ENCODE measurements around the gene CNDP2. TPM values are rescaled to one million over a fixed set of nuclear protein-coding genes. Genes with fewer than 3 reads are reported as not detected.

The CNDP2 gene
- total RNA-seq, 1 experiment from 2014 or later: 57.6 TPM

GRCh38 chr18:74516271-74517235 lies 20.4 kb downstream of the CNDP2 start:
- intact Hi-C loops (cut with micrococcal nuclease): no loop called here
- DNase-seq: no peak
- Histone ChIP-seq H3K4me1 (ENCODE audit: insufficient read depth, low read length) (no peaks in the 10 kb centered on the region), H3K4me2 (ENCODE audit: low read length) (no peak overlapping the region), H3K9ac (ENCODE audit: low read length) (no peak overlapping the region), H3K36me3 (ENCODE audit: low read depth, low read length) (peaks cover 3% of the 10 kb centered on the region; the same call in 1 of the 2 replicates), H3F3A (ENCODE audit: low read length, unreplicated experiment) (no peaks in the 10 kb centered on the region), H3K9me2 (replicated peaks; ENCODE audit: low read length) (no peaks in the 10 kb centered on the region), H3K4me3 (ENCODE audit: low read length) (no peak overlapping the region), H3K79me2 (ENCODE audit: low read length) (no peaks in the 10 kb centered on the region), H2AFZ (ENCODE audit: low read length) (no peak overlapping the region), H3K9me3 (ENCODE audit: low read length) (no peaks in the 10 kb centered on the region), H3K27ac (ENCODE audit: low read length) (no peak overlapping the region), H4K20me1 (ENCODE audit: low read length) (no peaks in the 10 kb centered on the region), H3K27me3 (ENCODE audit: low read length) (no peaks in the 10 kb centered on the region)
- no TSS peak for BruUV-seq (replicated peaks)
- ChIA-PET POLR2A (ENCODE audit: unreplicated experiment) (no interaction called here), CTCF (interaction anchor here (0.6 kb wide), 1 partner anchor 35 kb away, joined by 3 read pairs; no protein-coding TSS in a partner anchor)
- TF ChIP-seq EZH2 (IDR thresholded peaks at IDR 0.05; ENCODE audit: low read length, unreplicated experiment): no peak
- TF ChIP-seq EZH2phosphoT487 (IDR thresholded peaks at IDR 0.05; ENCODE audit: borderline replicate concordance, low read length): no peak
- TF ChIP-seq, protein P1, sequence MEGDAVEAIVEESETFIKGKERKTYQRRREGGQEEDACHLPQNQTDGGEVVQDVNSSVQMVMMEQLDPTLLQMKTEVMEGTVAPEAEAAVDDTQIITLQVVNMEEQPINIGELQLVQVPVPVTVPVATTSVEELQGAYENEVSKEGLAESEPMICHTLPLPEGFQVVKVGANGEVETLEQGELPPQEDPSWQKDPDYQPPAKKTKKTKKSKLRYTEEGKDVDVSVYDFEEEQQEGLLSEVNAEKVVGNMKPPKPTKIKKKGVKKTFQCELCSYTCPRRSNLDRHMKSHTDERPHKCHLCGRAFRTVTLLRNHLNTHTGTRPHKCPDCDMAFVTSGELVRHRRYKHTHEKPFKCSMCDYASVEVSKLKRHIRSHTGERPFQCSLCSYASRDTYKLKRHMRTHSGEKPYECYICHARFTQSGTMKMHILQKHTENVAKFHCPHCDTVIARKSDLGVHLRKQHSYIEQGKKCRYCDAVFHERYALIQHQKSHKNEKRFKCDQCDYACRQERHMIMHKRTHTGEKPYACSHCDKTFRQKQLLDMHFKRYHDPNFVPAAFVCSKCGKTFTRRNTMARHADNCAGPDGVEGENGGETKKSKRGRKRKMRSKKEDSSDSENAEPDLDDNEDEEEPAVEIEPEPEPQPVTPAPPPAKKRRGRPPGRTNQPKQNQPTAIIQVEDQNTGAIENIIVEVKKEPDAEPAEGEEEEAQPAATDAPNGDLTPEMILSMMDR (conservative IDR thresholded peaks at IDR 0.05; ENCODE audit: low read depth, low read length): no peak
- ATAC-seq: no peak

DNA sequence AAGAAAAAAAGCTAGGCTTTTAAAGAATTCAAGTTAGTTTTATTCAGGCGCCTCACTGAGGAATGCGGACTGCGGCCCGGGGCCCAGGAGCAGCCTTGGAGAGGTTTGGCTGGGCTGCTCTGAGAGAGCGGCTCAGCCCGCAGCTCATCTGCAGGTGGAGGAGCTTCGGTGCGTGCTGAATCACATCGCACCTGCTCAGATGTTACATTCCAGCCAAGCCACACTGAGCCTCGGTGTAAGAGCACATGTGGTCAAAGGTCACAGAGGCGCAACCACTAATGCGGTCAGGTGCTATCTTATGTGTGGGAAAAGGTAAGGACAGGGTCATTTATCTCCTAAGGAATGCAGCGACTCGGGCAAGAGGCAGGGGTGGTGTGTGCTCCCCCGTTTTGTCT lies 21.1 kb downstream of the CNDP2 start:
- ATAC-seq (no peak), DNase-seq (no peak)
- no peaks in the 10 kb centered on the region for H3F3A ChIP-seq (ENCODE audit: low read length, unreplicated experiment)
- peaks cover 3% of the 10 kb centered on the region; the same call in 1 of the 2 replicates for H3K36me3 ChIP-seq (ENCODE audit: low read depth, low read length)
- no peak overlapping the region for H3K27ac ChIP-seq (ENCODE audit: low read length)
- CTCF ChIA-PET: no interaction called here
- no peaks in the 10 kb centered on the region for H3K79me2 ChIP-seq (ENCODE audit: low read length)
- intact Hi-C loops (cut with micrococcal nuclease): no loop called here
- H3K9me3 ChIP-seq (ENCODE audit: low read length): no peaks in the 10 kb centered on the region
- no peaks in the 10 kb centered on the region for H4K20me1 ChIP-seq (ENCODE audit: low read length)
- H3K4me2 ChIP-seq (ENCODE audit: low read length): no peak overlapping the region
- no TSS peak for BruUV-seq (replicated peaks)
- TF ChIP-seq, protein P1 (conservative IDR thresholded peaks at IDR 0.05; ENCODE audit: low read depth, low read length): no peak
- TF ChIP-seq EZH2phosphoT487 (IDR thresholded peaks at IDR 0.05; ENCODE audit: borderline replicate concordance, low read length): no peak
- POLR2A ChIA-PET (ENCODE audit: unreplicated experiment): no interaction called here
- no peak overlapping the region for H3K9ac ChIP-seq (ENCODE audit: low read length)
- H3K27me3 ChIP-seq (ENCODE audit: low read length): no peaks in the 10 kb centered on the region
- H3K4me3 ChIP-seq (ENCODE audit: low read length): no peak overlapping the region
- H3K4me1 ChIP-seq (ENCODE audit: insufficient read depth, low read length): no peaks in the 10 kb centered on the region
- H2AFZ ChIP-seq (ENCODE audit: low read length): no peak overlapping the region
- no peaks in the 10 kb centered on the region for H3K9me2 ChIP-seq (replicated peaks; ENCODE audit: low read length)
